ENCODE data around the gene TMEM14A.

- no peak for TF ChIP-seq SP1 (IDR thresholded peaks at IDR 0.05)
- TF ChIP-seq SUZ12 (IDR thresholded peaks at IDR 0.05), result no peak
- TF ChIP-seq FOXK2 (IDR thresholded peaks at IDR 0.05), result no peak
- no peak for TF ChIP-seq ZNF384 (IDR thresholded peaks at IDR 0.05)
- no peak for TF ChIP-seq FOXA1 (IDR thresholded peaks at IDR 0.05)
- no peak for TF ChIP-seq CTBP1 (IDR thresholded peaks at IDR 0.05; ENCODE audit: borderline replicate concordance)
These were observed 57.5 kb downstream of the TMEM14A start for GRCh38 chr6:52728394-52728793.
